HepG2 (cell line): ENCODE data around the gene TBXAS1. TPM values are rescaled to one million over a fixed set of nuclear protein-coding genes. Genes with fewer than 3 reads are reported as not detected.

Experiments used
- ATAC-seq: fragments of 200-7000 bp; cut with Tn5 transposase; 3 replicates; pipeline ENCODE4 v1.9.1; 2020; ENCODE audit warnings: mild to moderate bottlenecking, moderate library complexity
- BruUV-seq: library from RNA; stranded (reverse); fragments of 400-500 nt; replicated peaks from 2 replicates; lab custom pipeline; 2021; lab: Mats Ljungman, UMichigan
- CTCF ChIA-PET: fragments of 300-600 bp; formaldehyde crosslinking; extraction: SDS; loops from one replicate; lab custom pipeline; 2021; ENCODE audit warnings: low total read pairs, inconsistent platforms, low intra/inter-chr PET ratio; lab: Yijun Ruan, JAX
- POLR2A ChIA-PET: fragments of 350-600 bp; sonication (Branson Sonifier 250); formaldehyde crosslinking; loops from one replicate; lab custom pipeline; 2020; ENCODE audit warnings: antibody characterized with exemption, inconsistent platforms; lab: Yijun Ruan, JAX
- DNase-seq: peaks from one replicate; pipeline ENCODE4 v3.0.0-alpha.2; 2015; ENCODE audit warnings: low spot score
- FAIRE-seq: peaks from 3 replicates; lab custom pipeline; 2011; peaks lifted over from hg19 to GRCh38; lab: Jason Lieb, UNC
- H2AFZ ChIP-seq: one replicate; pipeline ENCODE4 v1.6.1; 2011; ENCODE audit warnings: low read length, inconsistent platforms
- H3K27ac ChIP-seq: fragments of 300-600 bp; 3 replicates; pipeline ENCODE4 v1.8.0; 2011; ENCODE audit warnings: mixed run types, mild to moderate bottlenecking, mixed read lengths, low read length, inconsistent platforms; ENCODE audit not compliant: insufficient read depth; ENCODE audit errors: extremely low read length
- H3K27me3 ChIP-seq, 2 experiments: fragments of 200-600 bp in 1 of 2; 2 replicates in 1 of 2; 3 replicates in 1 of 2; pipeline versions ENCODE4 v1.6.0 to v1.8.0; 2011; ENCODE audit warnings: low read length in 2 of 2, mild to moderate bottlenecking in 2 of 2, moderate library complexity in 2 of 2, inconsistent platforms in 1 of 2; ENCODE audit not compliant: insufficient read depth in 2 of 2, control insufficient read depth in 1 of 2
- H3K36me3 ChIP-seq, 2 experiments: fragments of 200-600 bp in 1 of 2; replicated peaks in 1 of 2; 2 replicates in 1 of 2; 3 replicates in 1 of 2; pipeline versions ENCODE4 v1.5.1 to v1.8.0; 2011; ENCODE audit warnings: low read length in 2 of 2, inconsistent platforms in 1 of 2; ENCODE audit not compliant: insufficient read depth in 2 of 2, control insufficient read depth in 1 of 2
- H3K4me1 ChIP-seq: 2 replicates; pipeline ENCODE4 v1.5.1; 2012; ENCODE audit warnings: low read length, inconsistent platforms; ENCODE audit not compliant: insufficient read depth
- H3K4me2 ChIP-seq: 2 replicates; pipeline ENCODE4 v1.6.0; 2011; ENCODE audit warnings: low read depth, low read length, inconsistent platforms
- H3K4me3 ChIP-seq, 3 experiments: fragments of 200-600 bp in 1 of 3; sonication (generic), shearing (Covaris generic) in 1 of 3; replicated peaks in 1 of 3; 2 replicates each; pipeline ENCODE4 v1.5.1; 2011 to 2016; ENCODE audit warnings: low read length in 3 of 3, inconsistent platforms in 2 of 3, low read depth in 2 of 3, mild to moderate bottlenecking in 2 of 3, control low read depth in 1 of 3, mixed read lengths in 1 of 3; ENCODE audit not compliant: insufficient read depth in 1 of 3
- H3K79me2 ChIP-seq: one replicate; pipeline ENCODE4 v1.6.1; 2011; ENCODE audit warnings: low read length, inconsistent platforms; ENCODE audit not compliant: insufficient read depth
- H3K9ac ChIP-seq: 2 replicates; pipeline ENCODE4 v1.6.0; 2011; ENCODE audit warnings: mild to moderate bottlenecking, low read depth, low read length, inconsistent platforms; ENCODE audit not compliant: insufficient read depth
- H3K9me3 ChIP-seq: 2 replicates; pipeline ENCODE4 v1.5.1; 2012; ENCODE audit warnings: mild to moderate bottlenecking, low read length
- H4K20me1 ChIP-seq: 2 replicates; pipeline ENCODE4 v1.6.0; 2011; ENCODE audit warnings: inconsistent platforms, mild to moderate bottlenecking, low read length, moderate library complexity; ENCODE audit not compliant: insufficient read depth
- ATF7 ChIP-seq, 2 experiments: fragments of 450-650 bp in 1 of 2; sonication (generic) in 1 of 2; formaldehyde crosslinking in 1 of 2; IDR thresholded peaks; 2 replicates each; pipeline versions ENCODE4 v1.4.0 to v1.6.1; 2016 to 2020; ENCODE audit warnings: antibody characterized with exemption in 1 of 2, mild to moderate bottlenecking in 1 of 2, missing genetic modification reagents in 1 of 2
- CBX1 ChIP-seq: IDR thresholded peaks from one replicate; pipeline ENCODE4 v1.6.1; 2016; ENCODE audit warnings: antibody characterized with exemption, low read depth
- DNMT3B ChIP-seq: conservative IDR thresholded peaks from 2 replicates; pipeline ENCODE4 v1.6.1; 2016; ENCODE audit warnings: missing biosample characterization, control low read depth
- FOXJ3 ChIP-seq: sonication (generic); formaldehyde crosslinking; IDR thresholded peaks from 2 replicates; pipeline ENCODE4 v1.4.0; 2020; ENCODE audit warnings: missing genetic modification reagents, mild to moderate bottlenecking, borderline replicate concordance
- GTF2F1 ChIP-seq: fragments of 150-350 bp; IDR thresholded peaks from 2 replicates; pipeline ENCODE4 v1.6.1; 2014; ENCODE audit warnings: low read length
- HDAC2 ChIP-seq: sonication (generic); formaldehyde crosslinking; IDR thresholded peaks from 2 replicates; pipeline ENCODE4 v1.4.0; 2020; ENCODE audit warnings: missing genetic modification reagents
- HNF4A ChIP-seq: sonication (generic); formaldehyde crosslinking; IDR thresholded peaks from 2 replicates; pipeline ENCODE4 v1.4.0; 2020; ENCODE audit warnings: missing genetic modification reagents
- HOXA5 ChIP-seq: sonication (generic); formaldehyde crosslinking; IDR thresholded peaks from 2 replicates; pipeline ENCODE4 v1.4.0; 2020; ENCODE audit warnings: missing genetic modification reagents
- TCF7L2 ChIP-seq: IDR thresholded peaks from 2 replicates; pipeline ENCODE4 v1.6.1; 2011; ENCODE audit warnings: mild to moderate bottlenecking, low read depth, low read length, moderate library complexity
- ZFP36 ChIP-seq: fragments of 150-350 bp; IDR thresholded peaks from 2 replicates; pipeline ENCODE4 v1.6.1; 2018; ENCODE audit warnings: borderline replicate concordance, low read length, low read depth; ENCODE audit not compliant: partially characterized antibody
- ZNF274 ChIP-seq: sonication (generic); formaldehyde crosslinking; IDR thresholded peaks from 2 replicates; pipeline ENCODE4 v1.5.1; 2020; ENCODE audit warnings: mild to moderate bottlenecking, missing genetic modification reagents
- ZNF3 ChIP-seq: IDR thresholded peaks from 2 replicates; pipeline ENCODE4 v1.7.0; 2017; ENCODE audit warnings: inconsistent platforms
- ZNF337 ChIP-seq: sonication (generic); formaldehyde crosslinking; IDR thresholded peaks from 2 replicates; pipeline ENCODE4 v1.5.1; 2020; ENCODE audit warnings: missing genetic modification reagents, low read depth, mild to moderate bottlenecking, borderline replicate concordance
- ZSCAN20 ChIP-seq: sonication (generic); formaldehyde crosslinking; IDR thresholded peaks from 2 replicates; pipeline ENCODE4 v1.4.0; 2020; ENCODE audit warnings: missing genetic modification reagents, mild to moderate bottlenecking, borderline replicate concordance
- WGBS: methylation state at CpG from one replicate; pipeline ENCODE4 v1.1.6; 2017; ENCODE audit warnings: low lambda C conversion rate; 5-methylcytosine and 5-hydroxymethylcytosine counted together
- in situ Hi-C: cut with HindIII; loops from 2 replicates; pipeline ENCODE4 v1.10.0; 2017; ENCODE audit warnings: low pct_unique_long_range_greater_than_20kb; ENCODE audit not compliant: extremely low pct_ligation_motif_present
- intact Hi-C: fragments of 100-400 bp; cut with micrococcal nuclease; formaldehyde crosslinking; loops from one replicate; pipeline ENCODE4 v1.10.0; 2022; ENCODE audit not compliant: unreplicated experiment
- polyA plus RNA-seq, 8 experiments: library from polyadenylated mRNA; depleted of rRNA in 3 of 8; stranded (reverse) in 7 of 8; unstranded in 1 of 8; fragments of >200 nt; fragmentation: Illumina TruSeq in 4 of 8; extraction: Trizol in 4 of 8; gene quantifications; 2 replicates each; pipeline versions ENCODE4 v1.2.1 to v1.2.3, GENCODE V29; 2011 to 2016; ENCODE audit warnings: low read depth in 4 of 8, missing spikeins in 1 of 8, mixed read lengths in 1 of 8; ENCODE audit not compliant: insufficient read depth in 1 of 8
- total RNA-seq, 5 experiments: library from RNA; depleted of rRNA; stranded (reverse); fragments of >200 nt; fragmentation: Illumina TruSeq; extraction: Trizol; gene quantifications; 2 replicates each; pipeline ENCODE4 v1.2.3, GENCODE V29; 2016; ENCODE audit warnings: low read depth in 1 of 5
- TF ChIP-seq, protein P1 (sequence below): IDR thresholded peaks from 2 replicates; pipeline ENCODE4 v1.6.1; 2016; ENCODE audit warnings: low read depth, borderline replicate concordance
- TF ChIP-seq, protein P2 (sequence below): sonication (generic); formaldehyde crosslinking; IDR thresholded peaks from 2 replicates; pipeline ENCODE4 v1.4.0; 2020; ENCODE audit warnings: low read depth, mild to moderate bottlenecking, missing genetic modification reagents
- TF ChIP-seq, protein P3 (sequence below): sonication (generic); formaldehyde crosslinking; IDR thresholded peaks from 2 replicates; pipeline ENCODE4 v1.4.0; 2020; ENCODE audit warnings: missing genetic modification reagents
- TF ChIP-seq, protein P4 (sequence below): sonication (generic); formaldehyde crosslinking; IDR thresholded peaks from 2 replicates; pipeline ENCODE4 v1.8.1; 2023; ENCODE audit warnings: mild to moderate bottlenecking, missing genetic modification reagents

Gene TBXAS1
- total and polyA plus RNA-seq, 2 of the 13 experiments (the other 11 are each of a cell fraction or from before 2014, with no cell fraction given), result 4.0 to 4.9 TPM

DNA sequence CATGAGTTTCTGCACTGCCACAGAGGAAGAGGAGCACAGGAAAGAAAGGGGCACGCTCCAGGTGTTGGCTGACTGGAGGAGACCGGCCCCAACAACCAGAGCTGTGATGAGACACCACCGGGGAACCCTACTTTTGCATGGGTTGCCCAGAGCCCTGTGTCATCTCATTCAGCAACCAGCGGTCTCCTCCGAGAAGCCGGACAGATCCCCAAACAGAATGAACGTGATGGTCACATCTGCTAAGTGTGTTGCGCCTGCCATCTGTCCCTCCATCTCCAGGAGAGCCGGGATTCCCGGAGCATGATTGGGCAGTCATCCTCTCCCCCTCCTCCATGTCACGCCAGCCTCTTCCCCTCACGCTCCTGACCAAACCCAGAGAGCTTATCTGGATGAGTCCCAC is 210.8 kb downstream of the TBXAS1 start:
- no peak overlapping the region for H3K4me2 ChIP-seq
- peaks cover 10% of the 10 kb centered on the region for H3K4me1 ChIP-seq
- intact Hi-C loops (no loop called here), in situ Hi-C loops (no loop called here)
- no peaks in the 10 kb centered on the region for H3K79me2 ChIP-seq
- H3K27ac ChIP-seq, result no peak overlapping the region
- no peak overlapping the region for H2AFZ ChIP-seq
- FAIRE-seq, result no peak
- ChIA-PET POLR2A (no interaction called here), CTCF (no interaction called here)
- no peak overlapping the region for H3K9ac ChIP-seq
- H3K27me3 ChIP-seq, result no peaks in the 10 kb centered on the region
- no peak for DNase-seq
- TF ChIP-seq, protein P1, sequence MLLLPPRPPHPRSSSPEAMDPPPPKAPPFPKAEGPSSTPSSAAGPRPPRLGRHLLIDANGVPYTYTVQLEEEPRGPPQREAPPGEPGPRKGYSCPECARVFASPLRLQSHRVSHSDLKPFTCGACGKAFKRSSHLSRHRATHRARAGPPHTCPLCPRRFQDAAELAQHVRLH (CRISPR knock-in tag), result no peak
- TF ChIP-seq FOXJ3 (no peak), HNF4A (no peak), ZNF337 (CRISPR knock-in tag) (no peak), ZSCAN20 (CRISPR knock-in tag) (no peak), CBX1 (no peak), DNMT3B (CRISPR knock-in tag) (no peak), HOXA5 (no peak), TCF7L2 (no peak), GTF2F1 (no peak), ZNF3 (CRISPR knock-in tag) (no peak), ZFP36 (no peak), ATF7 (IDR thresholded peaks at IDR 0.05) (no peak), ATF7 (CRISPR knock-in tag; IDR thresholded peaks at IDR 0.05) (no peak), HDAC2 (no peak), ZNF274 (CRISPR knock-in tag) (no peak)
- TF ChIP-seq, protein P2, sequence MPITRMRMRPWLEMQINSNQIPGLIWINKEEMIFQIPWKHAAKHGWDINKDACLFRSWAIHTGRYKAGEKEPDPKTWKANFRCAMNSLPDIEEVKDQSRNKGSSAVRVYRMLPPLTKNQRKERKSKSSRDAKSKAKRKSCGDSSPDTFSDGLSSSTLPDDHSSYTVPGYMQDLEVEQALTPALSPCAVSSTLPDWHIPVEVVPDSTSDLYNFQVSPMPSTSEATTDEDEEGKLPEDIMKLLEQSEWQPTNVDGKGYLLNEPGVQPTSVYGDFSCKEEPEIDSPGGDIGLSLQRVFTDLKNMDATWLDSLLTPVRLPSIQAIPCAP (CRISPR knock-in tag), result no peak
- TF ChIP-seq, protein P3, sequence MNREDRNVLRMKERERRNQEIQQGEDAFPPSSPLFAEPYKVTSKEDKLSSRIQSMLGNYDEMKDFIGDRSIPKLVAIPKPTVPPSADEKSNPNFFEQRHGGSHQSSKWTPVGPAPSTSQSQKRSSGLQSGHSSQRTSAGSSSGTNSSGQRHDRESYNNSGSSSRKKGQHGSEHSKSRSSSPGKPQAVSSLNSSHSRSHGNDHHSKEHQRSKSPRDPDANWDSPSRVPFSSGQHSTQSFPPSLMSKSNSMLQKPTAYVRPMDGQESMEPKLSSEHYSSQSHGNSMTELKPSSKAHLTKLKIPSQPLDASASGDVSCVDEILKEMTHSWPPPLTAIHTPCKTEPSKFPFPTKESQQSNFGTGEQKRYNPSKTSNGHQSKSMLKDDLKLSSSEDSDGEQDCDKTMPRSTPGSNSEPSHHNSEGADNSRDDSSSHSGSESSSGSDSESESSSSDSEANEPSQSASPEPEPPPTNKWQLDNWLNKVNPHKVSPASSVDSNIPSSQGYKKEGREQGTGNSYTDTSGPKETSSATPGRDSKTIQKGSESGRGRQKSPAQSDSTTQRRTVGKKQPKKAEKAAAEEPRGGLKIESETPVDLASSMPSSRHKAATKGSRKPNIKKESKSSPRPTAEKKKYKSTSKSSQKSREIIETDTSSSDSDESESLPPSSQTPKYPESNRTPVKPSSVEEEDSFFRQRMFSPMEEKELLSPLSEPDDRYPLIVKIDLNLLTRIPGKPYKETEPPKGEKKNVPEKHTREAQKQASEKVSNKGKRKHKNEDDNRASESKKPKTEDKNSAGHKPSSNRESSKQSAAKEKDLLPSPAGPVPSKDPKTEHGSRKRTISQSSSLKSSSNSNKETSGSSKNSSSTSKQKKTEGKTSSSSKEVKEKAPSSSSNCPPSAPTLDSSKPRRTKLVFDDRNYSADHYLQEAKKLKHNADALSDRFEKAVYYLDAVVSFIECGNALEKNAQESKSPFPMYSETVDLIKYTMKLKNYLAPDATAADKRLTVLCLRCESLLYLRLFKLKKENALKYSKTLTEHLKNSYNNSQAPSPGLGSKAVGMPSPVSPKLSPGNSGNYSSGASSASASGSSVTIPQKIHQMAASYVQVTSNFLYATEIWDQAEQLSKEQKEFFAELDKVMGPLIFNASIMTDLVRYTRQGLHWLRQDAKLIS (CRISPR knock-in tag), result no peak
- TF ChIP-seq, protein P4, sequence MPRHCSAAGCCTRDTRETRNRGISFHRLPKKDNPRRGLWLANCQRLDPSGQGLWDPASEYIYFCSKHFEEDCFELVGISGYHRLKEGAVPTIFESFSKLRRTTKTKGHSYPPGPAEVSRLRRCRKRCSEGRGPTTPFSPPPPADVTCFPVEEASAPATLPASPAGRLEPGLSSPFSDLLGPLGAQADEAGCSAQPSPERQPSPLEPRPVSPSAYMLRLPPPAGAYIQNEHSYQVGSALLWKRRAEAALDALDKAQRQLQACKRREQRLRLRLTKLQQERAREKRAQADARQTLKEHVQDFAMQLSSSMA (CRISPR knock-in tag), result no peak
- H4K20me1 ChIP-seq, result no peaks in the 10 kb centered on the region
- peaks cover 4 to 48% of the 10 kb centered on the region in 2 experiments; a peak in 4 of 5 replicates for H3K36me3 ChIP-seq
- ATAC-seq, result no peak
- H3K9me3 ChIP-seq, result no peaks in the 10 kb centered on the region
- 94% methylated on average over 7 of the region's 12 CpGs for WGBS
- no peak overlapping the region for H3K4me3 ChIP-seq
- no TSS peak for BruUV-seq
